H4 (cell line): ENCODE data around the gene JARID2. TPM values are rescaled to one million over a fixed set of nuclear protein-coding genes. Genes with fewer than 3 reads are reported as not detected.
A peak's percentile ranks its signal among the peaks of the same experiment; 100 is the strongest.

ENCODE experiments used
- DNase-seq: peaks from one replicate; pipeline ENCODE4 v3.0.0-alpha.2; 2015; ENCODE audit warnings: low spot score
- total RNA-seq: library from RNA; depleted of rRNA; stranded (reverse); fragments of >200 nt; shearing (Covaris generic); gene quantifications from 2 replicates; pipeline ENCODE4 v1.2.3, GENCODE V29; 2014

The JARID2 gene
- total RNA-seq, 1 experiment from 2014 or later: 6.0 TPM

DNA sequence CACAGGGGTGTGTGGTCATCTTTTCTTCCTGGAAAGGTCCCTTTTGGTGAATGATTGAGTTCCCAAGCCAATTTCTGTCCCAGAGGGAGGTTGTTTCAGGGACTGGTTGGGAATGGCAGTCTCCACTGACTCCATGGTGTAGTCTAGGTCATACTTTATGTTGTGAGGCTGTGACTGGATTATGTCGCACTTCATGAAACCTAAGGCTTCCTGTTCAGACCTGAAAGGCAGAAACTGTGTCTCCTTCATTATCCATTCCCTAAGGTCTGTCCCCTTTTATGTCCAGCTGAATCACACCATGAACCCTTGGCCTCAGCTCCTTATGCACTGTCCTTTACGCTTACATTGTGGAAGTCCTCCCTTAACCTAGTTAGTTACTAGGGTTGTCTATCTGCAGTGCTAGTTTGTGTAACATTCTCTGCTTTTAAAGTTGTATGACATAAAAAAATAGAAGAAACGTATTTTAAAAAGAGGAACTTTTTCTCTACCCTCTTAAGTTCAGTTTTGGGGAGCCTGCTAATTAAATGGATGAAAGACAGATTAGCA lies 191.3 kb downstream of the JARID2 start:
- DNase-seq: no peak

DNA sequence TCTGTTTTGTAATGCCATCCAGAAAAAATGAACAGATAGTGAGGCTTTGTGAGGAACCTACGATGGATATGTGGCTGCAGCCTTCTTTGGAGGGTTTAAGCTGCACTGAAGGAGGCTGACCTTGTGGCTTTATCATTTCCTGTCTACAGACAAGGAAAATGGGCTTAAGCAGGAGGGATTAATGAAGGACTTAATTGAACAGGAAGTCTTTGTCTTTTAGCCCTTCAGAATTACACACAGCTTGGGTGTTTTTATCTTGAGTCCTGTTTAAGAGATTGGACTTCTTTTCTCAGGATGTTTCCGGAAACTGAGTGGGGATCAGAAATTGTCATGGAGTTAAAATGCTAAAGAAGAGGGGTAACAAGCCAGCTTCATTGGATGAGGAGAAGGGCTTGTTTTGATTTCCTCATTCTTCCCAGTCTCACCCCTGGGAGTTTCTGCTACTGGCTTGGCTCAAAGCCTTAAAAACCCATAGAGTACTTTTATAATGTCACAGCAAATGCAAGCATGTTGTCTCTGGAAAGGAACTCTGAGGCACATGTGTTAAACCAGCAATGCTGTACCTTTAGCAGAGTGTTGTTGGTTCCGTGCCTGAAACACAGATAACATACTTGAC lies 193.6 kb downstream of the JARID2 start:
- no peak for DNase-seq

DNA sequence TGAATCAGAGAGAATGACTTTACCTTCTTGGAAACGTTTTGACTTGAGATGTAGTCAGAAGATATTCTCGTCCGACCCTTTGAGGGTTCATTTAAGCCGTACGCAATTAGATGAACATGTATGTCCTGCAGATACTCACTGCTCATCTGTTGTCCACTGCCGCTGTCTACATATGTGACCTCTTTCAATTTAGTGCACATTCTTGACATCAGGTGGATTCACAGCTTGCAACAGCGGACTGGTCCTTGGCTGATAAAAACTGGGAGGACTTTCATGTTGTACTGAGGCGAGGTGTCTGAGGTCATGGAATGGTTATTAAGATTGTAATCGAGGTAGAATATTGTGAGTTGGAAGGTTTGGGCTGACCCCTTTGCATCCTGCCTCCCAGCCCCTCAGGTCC lies 194.2 kb downstream of the JARID2 start:
- DNase-seq: no peak

DNA sequence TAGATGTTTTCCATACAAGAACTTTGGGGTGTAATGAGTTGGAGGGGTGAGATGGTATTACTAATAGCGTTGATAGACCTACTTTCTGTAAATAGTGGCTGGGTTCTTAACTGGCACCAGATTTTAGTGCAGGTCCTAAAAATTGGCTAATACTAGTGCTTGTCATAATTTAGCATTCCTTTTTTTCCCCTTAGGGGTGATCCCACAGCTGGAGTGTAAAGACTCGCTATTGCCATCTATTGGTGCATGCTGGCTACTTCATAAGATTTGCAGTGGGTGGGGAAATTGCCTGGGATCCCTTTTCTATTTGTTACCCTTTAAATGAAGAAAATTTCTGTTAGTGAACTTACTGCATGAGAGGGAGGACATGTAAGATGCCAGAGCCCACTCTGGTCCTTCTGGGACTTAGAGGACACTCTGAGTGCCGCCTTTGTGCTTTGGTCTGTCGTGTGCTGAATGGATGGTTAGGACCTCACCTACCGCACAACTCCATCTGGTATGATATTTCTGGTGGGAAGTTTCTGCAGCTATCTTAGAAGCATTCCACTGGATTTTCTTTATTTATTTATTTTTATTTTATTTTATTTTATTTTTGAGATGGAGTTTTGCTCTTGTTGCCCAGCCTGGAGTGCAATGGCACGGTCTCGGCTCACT lies 195.5 kb downstream of the JARID2 start:
- DNase-seq: peak; percentile 66

DNA sequence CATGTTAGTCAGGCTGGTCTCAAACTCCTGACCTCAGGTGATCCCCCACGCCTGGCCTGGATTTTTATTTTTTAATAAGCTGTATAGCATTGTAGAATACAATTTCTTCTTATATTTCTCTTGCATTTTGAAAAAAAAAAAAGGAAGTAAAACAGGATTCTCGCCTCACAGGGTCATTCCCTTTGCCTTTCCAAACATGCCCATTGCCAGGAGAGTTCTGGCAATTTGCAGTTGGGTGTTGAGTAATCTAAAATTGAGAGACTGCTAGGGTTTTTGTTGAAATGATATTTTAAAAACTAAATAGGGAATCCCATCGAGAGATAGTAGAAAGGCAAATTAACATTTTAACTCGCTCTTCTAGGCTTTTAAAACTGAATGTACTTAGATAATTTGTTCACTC lies 196.1 kb downstream of the JARID2 start:
- DNase-seq: no peak

DNA sequence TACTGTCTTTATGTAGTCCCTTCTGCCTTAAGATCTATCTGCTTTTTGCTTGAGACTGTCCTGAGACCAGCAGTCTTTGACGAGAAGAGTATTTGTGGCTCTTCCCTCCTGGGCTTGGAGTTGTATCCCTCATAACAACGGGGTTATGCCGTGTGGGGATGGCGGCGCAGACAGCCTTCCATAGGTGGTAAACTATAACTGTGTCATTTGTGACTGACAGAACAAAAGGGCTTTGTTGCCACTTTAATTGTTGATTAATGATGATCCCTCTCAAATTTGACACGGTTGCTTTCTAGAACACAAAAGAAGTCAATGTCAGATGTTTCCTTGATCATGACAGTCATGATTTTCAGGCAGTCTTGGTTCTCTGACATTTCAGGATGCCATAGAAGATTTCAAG lies 196.6 kb downstream of the JARID2 start:
- DNase-seq: no peak

DNA sequence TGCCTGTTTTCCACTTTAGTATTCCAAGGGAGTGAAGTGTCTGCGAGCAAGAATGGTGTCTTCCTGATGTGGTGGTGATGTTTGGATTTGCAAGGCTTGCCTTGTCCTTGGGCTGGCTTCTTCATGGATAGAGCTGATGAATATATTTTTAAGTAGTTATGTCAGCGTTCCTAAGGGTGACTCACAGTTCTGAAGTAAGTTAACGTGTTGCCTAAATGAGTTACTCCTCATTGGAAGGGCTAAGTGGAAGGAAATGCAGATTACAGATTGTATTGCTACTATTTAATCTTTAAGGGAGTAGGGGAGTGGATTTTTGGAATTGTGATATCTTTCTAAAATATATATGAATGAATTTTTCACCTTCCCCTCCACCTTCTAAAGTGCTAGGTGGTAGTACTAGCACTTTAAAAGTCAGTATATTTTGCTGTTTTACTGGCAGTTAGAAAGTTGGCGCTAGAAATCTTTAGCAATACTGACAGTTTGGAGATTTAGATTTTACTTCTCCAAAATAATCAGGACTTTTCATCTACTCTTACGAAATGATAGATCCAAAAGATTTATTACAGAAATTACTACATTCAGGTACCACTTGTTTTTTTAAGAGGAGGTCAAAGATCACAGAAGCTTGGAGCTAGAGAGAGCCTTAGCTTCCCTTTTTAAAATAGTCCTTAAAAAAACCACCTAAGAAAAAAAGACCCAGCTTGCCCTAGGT lies 197.4 kb downstream of the JARID2 start:
- DNase-seq: peak; percentile 74

DNA sequence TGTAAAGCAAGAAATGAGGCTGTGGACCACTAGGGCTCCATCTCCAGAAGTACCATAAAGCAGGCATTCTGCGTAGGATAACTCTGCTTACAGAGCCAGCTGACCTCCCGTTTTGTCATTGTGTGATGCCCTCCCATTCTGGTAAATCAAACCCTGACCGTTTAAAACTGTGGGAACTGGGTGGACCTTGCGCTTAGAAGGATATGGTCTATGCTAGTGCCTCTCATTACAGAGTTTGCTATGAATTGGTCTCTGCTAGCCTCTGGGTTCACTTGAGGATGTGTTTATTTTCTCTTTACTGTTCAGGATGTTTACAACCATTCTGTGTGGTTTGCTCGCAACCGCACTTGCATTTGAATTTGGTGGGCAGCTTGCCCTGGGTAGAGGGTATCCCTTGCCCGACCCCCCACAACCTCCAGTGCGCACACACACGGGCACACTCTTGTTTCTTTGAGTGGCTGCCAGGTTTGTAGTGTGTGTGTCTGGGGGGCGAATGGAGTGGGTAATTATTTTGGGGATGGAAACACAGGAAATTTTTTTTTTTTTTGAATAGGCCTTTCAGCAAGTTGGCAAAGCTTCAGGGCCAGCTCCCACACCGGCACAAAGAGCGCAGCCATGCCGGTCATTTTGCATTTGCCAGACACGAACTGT lies 198.3 kb downstream of the JARID2 start:
- DNase-seq: peak; percentile 97

DNA sequence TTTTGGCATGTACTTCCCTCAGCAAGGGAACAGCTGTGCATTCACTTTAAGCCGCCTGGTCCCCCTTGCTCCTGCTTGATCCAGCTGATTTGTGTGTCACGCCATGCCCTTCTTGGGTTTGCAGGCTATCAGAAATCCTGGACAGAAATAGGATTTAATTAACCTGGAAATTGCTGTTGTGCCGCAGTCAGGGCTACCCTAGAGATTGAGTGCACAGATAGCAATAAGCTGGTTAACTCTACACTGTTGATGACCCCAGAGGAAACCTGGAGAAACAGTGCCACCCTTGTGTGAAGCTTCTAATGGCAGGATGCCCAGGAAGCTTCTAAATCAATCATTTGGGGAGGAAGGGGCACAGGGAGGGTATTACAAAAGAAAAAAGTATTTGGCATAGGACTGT lies 199.0 kb downstream of the JARID2 start:
- DNase-seq: peak; percentile 72

DNA sequence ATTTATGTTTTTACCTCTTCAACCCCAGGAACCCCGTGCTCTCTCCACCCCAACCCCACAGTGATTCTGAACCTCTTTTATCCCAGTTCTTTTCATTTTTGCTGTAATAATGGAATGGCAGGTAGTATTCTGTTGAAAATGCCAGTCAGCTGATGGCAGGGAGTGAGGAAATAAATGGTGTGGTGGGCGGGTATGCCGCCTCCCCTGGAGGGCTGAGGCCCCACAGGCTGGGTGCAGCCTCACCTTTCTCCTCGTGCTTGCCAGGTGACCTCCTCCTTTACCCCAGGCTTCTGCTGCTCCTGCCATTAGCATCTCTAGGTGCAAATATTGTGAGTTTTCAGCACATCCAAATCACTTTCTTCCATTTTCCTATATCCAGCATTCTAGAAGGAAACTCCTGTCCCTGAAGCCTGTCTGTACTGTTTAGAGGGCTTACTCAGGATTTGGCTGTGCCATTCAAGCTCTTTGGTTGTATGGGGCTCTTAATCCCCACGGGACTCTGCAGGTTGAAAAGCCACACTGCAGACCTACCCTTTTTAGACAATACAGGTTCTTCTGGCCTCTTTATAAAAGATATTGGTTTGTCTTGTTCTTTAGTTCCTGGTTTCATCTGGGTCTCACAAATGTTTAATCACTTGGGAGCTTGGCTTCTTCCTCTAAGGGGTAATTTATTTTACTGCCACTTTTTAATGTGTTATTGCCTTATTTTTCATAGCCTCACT lies 201.8 kb downstream of the JARID2 start:
- DNase-seq: no peak

DNA sequence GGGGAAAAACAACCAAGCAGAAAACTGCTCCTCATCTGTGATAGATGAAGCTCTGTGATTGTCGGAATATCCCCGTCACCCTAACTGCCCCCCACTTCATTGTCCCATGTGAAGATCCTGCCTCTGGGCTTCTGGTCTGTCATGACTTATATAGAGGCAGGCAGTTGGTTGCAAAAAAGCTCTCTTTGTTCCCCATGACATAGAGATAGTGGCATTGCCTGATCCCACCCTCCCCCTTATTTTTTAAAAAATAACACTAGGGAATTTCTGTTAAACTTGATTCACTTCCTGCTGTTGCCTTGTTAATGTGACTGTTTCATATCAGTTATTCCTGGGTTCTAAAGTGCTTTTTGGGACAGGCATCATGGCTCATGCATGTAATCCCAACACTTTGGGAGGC lies 203.1 kb downstream of the JARID2 start:
- DNase-seq: no peak

DNA sequence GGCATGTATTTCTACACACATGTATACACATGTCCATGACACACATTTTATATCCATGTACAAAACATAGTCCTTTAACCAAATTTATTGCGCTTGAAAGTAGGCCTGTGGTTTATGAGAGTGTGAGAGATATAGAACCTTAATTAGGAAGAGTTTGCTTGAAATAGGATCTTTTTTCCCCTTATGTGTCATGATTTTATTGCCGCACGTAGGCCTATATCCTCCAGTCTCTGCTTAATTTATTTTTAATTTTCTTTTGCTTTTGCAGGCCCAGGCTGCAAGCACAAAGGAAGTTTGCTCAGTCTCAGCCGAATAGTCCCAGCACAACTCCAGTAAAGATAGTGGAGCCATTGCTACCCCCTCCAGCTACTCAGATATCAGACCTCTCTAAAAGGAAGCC lies 205.9 kb downstream of the JARID2 start:
- DNase-seq: no peak

DNA sequence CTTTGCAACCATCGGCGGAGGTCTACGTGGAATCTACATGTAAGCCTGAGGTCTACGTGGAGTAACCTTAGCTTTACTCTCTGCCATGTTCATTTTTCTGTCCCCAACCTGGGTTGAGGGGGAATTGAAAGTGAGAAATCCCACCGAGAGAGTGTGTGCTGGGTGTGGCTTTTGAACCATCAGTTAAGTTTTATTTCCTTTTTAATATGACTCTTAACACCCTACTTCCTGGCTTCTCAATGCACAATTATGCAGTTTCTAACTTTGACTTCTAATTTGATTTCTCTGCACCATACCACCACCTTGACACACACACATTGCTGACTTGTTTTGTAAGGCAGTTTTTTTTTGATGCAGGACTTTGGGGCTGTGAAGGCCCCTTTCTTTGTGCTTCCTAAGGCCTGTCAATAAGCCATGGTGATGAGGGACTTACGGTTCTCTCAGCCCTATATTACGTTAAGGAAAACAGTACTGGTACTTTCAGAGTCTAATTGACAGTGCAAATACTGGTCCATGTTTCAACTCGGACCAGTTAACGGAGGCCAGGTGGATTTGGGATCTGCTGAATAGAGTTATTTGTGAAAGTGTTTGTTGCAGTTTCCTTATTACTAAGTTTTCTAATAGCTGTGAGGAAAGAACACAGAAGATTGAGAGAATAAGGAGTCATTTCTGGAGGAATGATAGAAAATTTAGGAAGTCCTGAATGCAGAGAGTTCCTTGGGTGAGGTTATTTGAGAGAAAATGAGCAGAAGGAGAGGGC lies 206.5 kb downstream of the JARID2 start:
- no peak for DNase-seq

DNA sequence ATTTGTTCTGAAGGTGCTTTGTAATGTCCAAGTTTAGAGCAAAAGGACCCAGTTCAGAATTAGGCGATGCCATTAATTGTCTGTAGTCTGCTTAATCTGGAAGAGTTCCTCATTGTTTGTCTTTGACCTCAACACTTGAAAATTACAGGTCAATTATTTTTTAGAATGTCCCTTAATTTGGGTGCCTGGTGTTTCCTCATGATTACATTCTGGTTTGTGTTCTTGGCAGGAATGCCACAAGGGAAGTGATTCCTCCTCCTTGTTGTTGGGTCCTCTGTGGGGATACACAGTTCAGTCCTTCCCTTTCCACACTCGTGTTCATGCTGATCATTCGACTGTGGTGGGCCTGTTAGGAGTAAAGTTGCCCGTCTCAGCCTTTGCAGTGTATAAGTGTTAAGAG lies 207.3 kb downstream of the JARID2 start:
- DNase-seq: no peak

DNA sequence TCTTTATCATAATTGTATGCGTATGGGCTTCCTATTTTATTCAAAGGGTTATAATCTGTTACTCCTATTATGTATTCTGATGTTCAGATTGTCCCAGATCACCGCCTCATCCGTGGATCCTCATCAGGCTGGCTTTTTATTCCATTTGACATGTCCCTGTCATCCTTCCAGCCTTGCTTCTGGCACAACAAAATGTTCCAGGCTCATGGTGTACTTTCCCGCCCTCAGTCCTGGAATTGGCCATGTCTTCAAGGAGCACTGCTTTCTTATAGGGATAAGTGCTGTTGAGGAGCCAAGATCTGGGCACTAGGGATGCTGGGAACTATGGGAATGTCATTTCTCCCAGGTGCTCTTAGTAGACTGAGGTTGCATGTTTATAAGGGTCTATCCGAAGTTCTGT lies 207.8 kb downstream of the JARID2 start:
- DNase-seq: no peak

DNA sequence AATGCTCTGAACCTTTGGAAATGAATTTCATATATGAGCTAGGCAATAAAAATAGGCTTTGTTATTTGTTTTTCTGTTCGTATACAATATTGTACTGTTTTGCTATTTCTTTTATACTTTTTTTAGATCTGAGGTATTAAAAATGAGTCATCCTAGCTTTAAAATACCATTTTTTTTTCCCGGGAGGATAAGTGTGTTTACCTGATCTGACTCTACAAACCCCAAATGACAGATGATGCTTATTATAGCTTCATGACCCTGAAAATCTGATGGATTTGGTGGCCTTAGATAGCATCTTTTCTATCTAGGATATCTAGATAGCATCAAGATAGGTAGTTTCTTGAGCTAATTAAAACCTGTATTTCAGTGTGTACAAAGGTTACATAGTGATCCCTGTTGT lies 210.6 kb downstream of the JARID2 start:
- DNase-seq: no peak

DNA sequence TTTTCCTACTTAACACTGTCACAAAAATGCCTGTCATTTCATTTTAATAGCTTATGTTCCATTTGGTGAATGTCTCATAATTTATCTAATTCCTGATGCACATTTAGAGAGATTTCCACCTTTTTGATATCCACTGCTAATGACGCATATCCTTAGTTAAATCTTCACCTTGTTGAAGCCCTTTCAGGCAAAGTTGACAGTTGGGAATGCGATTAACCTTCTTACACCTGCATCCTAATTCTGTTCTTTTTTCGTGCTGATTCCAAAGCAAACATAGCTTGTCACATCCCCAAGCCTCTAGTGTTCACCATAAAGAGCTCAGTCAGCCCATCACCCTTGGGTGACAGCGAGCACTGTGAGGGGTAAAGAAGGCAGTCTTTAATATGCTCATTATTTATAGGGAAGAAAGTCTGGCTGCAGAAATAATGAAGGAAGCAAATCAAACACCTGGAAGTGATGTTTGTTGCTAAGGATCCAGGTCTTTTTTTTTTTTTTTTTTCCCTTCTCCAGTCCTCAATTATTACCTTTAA lies 211.3 kb downstream of the JARID2 start:
- DNase-seq: no peak

DNA sequence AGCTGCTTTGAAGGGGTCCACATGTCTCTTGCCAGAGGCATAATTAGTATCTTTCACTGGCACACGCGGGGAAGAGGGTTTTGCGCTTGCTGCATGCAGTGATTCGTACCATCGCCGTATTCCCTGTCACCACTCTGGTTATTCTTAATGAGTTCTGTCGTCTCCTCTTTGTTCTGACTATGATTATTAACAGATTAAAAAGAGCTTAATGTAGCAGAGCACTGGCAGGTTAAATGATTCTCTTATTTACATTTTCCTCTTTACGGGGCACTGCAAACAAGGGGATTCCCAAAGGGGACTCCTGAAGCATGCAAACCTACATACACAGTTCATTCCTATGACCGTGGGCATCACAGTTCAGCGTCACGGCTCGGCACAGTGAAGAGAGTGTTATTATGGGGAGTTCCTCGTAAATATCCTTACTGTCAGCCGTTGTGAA lies 212.2 kb downstream of the JARID2 start:
- no peak for DNase-seq

DNA sequence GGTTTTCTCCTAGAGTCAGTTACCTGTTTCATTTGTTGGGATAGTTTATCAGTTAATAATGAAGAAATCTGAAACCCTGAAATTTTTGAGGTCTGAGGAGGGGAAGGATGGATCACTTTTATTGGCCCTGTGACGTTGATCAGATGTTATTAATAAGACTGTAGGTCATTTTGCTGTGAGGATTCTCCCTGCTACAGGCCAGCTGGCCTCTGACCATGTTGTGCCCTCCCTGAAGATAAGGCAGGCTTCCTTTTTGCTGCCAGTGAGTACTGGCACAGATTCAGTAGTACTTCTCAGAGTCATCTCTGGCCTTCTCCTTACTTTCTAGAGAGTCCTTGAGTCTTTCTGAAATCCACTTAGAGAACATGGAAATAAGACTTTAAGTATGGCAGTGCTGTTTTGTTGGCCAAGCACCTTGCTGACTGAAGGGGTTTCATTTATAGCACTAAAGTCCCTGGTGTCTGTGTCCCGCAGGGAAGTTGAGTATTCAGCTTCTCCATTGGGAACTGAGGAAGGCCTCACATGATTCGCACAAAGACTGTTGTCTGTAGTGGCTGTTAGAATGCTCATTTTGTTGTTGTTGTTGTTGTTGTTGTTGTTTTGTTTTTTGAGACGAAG lies 214.3 kb downstream of the JARID2 start:
- DNase-seq: no peak
